DMS 273 (cell line): ENCODE results near the gene JARID2.
A peak's percentile ranks its signal among the peaks of the same experiment; 100 is the strongest.

Experiments used
- DNase-seq: peaks from one replicate; lab custom pipeline; 2025; ENCODE audit not compliant: unreplicated experiment; lab: John Stamatoyannopoulos, UW

JARID2 gene

GRCh38 chr6:15501826-15502445 lies 256.1 kb downstream of the JARID2 start:
- DNase-seq: peak; percentile 37

- DNase-seq: no peak
Observed at GRCh38 chr6:15502446-15503345, 256.8 kb downstream of the JARID2 start.

DNA sequence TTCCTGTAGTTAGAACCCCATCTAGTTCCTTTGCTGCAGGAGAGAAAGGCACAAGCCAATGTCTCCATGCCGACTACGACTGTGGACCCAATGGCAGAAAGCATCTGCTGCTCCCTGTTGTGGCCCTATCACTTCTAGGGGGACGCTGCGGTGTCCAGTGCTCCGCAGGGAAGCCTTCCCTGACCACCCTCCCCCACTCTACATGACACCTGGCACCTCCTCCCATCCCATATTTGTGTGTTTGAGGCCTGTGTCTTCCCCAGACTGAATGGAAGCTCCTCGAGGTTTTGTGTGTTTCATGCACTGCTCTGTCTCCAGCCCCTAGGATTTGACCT lies 257.4 kb downstream of the JARID2 start:
- no peak for DNase-seq

DNA sequence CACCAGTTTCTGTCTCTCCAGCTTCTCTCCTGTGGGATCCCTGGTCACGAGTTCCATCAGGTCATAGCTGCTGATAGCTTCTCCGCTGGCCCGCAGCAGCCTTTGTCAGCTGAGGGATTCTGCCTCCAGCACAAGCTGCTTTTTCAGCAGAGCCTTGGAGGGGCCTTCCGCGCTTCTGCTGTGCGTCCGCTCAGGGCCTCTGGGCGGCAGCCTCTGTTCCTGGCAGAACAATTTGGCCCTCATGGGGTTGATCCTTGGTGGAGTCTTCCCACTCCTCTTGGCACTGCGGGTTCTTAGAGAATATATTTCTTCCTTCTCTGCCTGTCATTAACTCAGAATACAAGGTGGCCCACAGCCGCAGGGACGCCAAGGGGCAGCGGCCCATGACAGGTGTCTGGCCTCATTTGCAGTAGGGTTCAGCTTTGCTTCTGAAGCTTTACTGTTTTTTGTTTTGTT lies 258.2 kb downstream of the JARID2 start:
- peak; percentile 53 for DNase-seq

- DNase-seq: peak; percentile 80
Observed at GRCh38 chr6:15504581-15505350, 258.9 kb downstream of the JARID2 start.

DNA sequence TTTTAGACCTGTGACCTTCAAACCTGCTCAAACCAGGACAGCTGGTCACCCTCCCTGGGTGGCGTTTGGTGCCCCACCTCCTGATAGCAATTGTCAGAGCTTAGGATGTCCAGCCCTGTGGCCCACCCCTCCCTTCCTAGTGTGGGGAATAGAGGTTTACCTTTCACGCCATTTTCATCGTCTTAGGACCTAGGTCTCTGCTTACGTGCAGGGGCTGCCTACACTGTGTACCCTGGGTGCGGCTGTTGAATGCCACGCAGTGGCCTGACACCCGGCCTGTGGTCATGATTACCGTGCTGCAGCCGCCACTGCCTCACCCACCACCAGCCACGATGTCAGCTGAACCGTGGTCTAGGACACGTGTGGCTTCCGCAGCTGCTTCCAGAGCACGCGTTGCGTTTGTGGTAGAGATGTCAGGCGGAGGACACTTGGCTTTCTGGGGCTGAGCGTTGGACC lies 259.6 kb downstream of the JARID2 start:
- DNase-seq: no peak

GRCh38 chr6:15506066-15506465 lies 260.2 kb downstream of the JARID2 start:
- DNase-seq: no peak

- DNase-seq: no peak
Observed at GRCh38 chr6:15507221-15507620, 261.4 kb downstream of the JARID2 start.

- no peak for DNase-seq
Observed at GRCh38 chr6:15507746-15508145, 261.9 kb downstream of the JARID2 start.

DNA sequence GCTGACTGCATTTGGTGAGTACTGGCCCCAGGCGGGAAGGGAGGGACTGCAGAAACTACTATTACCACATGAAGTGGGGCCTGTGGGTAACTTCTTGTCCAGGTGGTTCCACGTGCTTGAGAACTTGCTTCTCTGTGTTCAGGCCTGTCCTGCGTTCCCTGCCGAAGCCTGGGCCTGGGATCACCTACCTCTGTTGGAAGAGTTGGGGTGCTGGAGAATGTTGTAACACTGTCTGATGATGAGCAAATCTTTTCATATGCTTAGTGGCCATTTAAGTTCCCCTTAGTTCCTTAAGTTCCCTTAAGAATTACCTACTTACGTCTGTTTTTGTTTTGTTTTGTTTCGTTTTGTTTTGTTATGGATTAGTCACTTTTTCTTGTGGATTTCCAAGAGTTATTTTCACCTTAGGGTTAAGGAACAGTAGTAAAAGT lies 262.6 kb downstream of the JARID2 start:
- DNase-seq: no peak

GRCh38 chr6:15508931-15509330 lies 263.1 kb downstream of the JARID2 start:
- DNase-seq: no peak

- no peak for DNase-seq
Observed at GRCh38 chr6:15509335-15509933, 263.6 kb downstream of the JARID2 start.

DNA sequence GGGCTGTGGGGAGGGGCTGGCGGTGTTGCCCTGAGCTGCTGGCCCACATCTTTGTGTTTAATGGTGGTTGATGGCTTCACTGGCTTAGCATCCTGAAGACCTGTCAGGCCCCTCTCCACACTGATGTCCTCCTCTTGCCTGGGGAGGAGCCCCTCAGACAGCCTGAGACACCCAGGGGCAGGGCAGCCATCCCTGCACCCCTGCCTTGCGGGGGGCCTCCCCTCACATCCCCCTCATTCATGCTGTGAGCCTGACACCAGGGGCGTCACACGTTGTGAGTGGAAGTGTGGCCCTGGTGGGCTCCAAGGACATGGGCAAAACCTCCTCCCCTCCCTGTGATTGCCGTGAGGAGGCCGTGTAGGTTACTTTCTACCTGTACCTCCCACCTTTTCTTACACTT lies 264.3 kb downstream of the JARID2 start:
- no peak for DNase-seq

DNA sequence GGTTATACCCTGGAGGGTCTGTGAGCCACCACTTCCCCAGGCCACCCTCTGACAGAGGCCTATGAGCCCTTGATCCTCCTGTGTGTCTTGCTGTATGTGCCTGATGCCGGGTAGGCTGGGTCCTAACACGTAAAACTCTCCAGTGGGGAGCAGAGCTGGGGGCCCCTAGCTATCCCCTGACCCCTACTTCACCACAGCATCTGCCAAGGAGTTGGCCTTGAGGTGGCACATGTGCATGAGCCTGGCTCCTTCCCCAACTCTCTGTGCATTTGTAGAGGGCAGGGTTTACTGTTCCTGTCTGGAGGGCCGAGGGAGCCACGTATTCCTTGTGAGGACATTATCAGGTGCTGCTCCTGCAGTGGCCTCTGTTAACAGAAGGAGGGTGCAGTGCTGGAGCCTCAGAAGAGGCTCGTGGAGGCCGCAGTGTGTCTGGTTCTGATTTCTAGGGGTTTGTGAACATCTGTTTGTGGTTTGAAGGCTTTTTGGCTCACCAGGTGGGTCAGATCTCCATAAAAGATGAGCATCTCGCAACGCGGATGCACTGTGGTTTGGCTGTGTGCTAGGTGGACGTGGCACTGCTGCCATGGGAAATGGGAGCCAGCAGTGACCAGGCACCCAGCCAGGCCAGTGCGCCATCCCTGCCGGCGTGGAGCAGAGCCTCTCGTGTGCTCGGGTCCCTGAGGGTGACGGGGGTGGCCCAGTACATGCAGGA lies 264.8 kb downstream of the JARID2 start:
- no peak for DNase-seq

DNA sequence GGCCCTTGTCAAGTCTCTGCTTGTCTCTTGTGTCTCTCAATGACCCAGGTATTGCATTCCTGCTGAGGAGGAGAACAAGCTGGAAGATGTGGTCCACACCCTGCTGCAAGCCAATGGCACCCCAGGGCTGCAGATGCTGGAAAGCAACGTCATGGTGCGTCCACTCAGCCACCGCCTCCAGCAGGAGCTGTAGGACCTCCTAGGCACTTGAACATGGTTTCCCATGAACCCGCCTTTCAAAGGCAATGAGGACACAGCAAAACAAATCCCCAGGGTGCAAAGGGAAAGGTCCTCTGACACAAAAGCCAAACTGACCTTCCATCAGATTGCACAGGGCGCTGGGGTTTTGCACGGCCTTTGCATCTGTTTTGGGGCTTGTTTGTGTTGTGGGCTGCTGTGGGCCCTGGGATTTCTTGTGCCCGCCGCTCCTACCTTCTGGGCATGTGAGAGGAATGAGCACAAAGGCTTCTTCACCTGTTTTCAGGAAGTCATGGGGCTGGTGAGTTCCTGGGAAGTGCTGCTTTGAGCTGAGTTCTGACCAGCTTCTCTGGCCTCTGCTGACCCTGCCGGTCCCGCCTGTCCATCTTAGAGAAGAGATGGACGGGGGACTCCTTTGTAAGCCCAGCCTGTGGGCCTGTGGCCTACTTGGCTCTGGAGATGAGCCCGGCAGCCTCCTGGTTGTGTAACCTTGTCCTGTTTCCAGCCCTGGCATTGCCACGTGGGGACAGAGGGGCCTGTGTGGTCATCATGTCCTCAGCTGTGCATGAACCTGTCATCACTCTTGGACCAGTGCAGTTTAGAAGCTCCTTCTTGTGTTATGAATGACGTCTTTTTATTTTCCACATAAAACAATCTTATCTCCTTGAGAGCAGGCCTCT lies 265.6 kb downstream of the JARID2 start:
- DNase-seq: no peak

DNA sequence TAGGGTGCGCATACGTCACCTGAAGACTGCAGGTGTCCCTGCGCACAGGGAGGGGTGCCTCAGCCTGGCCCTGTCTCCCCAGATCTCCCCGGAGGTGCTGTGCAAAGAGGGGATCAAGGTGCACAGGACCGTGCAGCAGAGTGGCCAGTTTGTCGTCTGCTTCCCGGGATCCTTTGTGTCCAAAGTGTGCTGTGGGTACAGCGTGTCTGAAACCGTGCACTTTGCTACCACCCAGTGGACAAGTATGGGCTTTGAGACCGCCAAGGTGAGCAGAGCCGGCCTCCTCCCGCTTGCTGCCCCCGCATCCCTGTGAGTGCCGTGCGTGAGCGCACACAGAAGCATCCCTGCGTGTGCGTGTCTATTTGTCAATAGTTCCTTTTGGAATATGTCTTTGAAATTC lies 266.3 kb downstream of the JARID2 start:
- DNase-seq: peak; percentile 29

DNA sequence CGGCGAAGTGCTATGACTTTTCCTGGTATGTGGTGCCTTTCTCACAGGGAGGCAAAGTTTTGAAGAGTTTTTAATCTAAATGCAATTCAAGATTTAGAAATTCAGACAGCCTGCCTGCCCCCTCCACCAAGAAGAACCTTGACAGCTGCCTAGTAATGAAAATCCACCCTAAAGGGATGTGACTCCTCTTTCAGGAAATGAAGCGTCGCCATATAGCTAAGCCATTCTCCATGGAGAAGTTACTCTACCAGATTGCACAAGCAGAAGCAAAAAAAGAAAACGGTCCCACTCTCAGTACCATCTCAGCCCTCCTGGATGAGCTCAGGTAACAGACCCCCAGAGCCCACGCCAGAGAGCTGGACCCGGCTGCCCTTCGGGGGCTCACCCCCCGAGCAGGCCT lies 266.9 kb downstream of the JARID2 start:
- no peak for DNase-seq

GRCh38 chr6:15513131-15513771 lies 267.4 kb downstream of the JARID2 start:
- no peak for DNase-seq
